HL-60 (cell line): ENCODE data around the gene LAG3.

Experiments
- POLR2AphosphoS5 ChIP-seq: IDR thresholded peaks from 2 replicates; pipeline ENCODE4 v1.6.1; 2012; ENCODE audit warnings: low read depth
- TF ChIP-seq, protein P1 (sequence below): IDR thresholded peaks from one replicate; pipeline ENCODE4 v1.5.1; 2011; ENCODE audit warnings: low read length, control low read depth, inconsistent platforms; ENCODE audit not compliant: insufficient read depth

DNA sequence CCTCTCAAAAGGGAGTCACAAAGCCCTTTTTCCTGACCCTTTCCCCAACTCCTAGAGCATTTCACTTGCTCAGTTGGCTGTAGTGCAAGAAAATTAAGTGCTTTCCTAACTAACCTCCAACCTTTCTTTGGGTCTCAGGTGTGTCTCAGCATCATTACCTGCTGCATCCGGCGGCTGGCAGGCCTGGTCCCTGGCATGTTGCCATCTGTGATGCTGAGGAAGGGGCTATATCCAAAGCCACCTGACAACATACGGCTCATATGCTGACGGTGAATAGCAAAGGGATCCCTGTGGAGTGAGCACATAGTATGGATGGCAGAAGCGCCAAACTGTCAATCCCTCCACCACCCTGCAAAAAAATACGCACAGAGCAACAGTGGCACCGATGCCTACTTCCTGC lies 20.6 kb upstream of the LAG3 start:
- TF ChIP-seq, protein P1, sequence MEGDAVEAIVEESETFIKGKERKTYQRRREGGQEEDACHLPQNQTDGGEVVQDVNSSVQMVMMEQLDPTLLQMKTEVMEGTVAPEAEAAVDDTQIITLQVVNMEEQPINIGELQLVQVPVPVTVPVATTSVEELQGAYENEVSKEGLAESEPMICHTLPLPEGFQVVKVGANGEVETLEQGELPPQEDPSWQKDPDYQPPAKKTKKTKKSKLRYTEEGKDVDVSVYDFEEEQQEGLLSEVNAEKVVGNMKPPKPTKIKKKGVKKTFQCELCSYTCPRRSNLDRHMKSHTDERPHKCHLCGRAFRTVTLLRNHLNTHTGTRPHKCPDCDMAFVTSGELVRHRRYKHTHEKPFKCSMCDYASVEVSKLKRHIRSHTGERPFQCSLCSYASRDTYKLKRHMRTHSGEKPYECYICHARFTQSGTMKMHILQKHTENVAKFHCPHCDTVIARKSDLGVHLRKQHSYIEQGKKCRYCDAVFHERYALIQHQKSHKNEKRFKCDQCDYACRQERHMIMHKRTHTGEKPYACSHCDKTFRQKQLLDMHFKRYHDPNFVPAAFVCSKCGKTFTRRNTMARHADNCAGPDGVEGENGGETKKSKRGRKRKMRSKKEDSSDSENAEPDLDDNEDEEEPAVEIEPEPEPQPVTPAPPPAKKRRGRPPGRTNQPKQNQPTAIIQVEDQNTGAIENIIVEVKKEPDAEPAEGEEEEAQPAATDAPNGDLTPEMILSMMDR = no peak
- TF ChIP-seq POLR2AphosphoS5 = no peak
